OCI-LY7 (cell line): ENCODE data around the gene ZBED2.

ENCODE experiments used
- EZH2phosphoT487 ChIP-seq: fragments of 200-600 bp; sonication (generic); IDR thresholded peaks from 2 replicates; pipeline ENCODE4 v1.6.1; 2018; ENCODE audit warnings: low read depth, borderline replicate concordance, mild to moderate bottlenecking, mixed run types, antibody characterized with exemption, low read length, moderate library complexity, mixed read lengths
- TF ChIP-seq, protein P1 (sequence below): fragments of 200-600 bp; sonication (generic); conservative IDR thresholded peaks from 2 replicates; pipeline ENCODE4 v1.5.1; 2014; ENCODE audit warnings: mild to moderate bottlenecking, antibody characterized with exemption, low read length, moderate library complexity, mixed read lengths

DNA sequence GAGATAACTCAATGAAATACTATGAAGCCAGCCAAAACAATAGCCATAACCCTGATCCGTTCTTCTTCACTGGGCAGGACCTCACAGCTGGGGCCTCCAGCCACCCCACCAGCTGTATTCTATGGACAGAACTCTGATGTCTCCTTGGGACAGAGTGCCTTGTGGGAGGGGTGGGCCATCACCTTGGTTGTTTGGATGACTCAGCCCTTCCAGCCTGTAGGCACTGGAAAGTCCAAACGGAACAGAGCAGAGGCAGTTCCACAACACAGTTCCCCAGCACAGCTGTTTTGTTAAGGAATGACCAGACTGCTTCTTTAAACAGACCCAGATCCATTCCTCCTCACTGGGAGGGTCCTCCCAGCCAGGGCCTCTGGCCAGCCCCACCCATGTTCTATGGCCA, 31.9 kb upstream of the ZBED2 start:
- TF ChIP-seq, protein P1, sequence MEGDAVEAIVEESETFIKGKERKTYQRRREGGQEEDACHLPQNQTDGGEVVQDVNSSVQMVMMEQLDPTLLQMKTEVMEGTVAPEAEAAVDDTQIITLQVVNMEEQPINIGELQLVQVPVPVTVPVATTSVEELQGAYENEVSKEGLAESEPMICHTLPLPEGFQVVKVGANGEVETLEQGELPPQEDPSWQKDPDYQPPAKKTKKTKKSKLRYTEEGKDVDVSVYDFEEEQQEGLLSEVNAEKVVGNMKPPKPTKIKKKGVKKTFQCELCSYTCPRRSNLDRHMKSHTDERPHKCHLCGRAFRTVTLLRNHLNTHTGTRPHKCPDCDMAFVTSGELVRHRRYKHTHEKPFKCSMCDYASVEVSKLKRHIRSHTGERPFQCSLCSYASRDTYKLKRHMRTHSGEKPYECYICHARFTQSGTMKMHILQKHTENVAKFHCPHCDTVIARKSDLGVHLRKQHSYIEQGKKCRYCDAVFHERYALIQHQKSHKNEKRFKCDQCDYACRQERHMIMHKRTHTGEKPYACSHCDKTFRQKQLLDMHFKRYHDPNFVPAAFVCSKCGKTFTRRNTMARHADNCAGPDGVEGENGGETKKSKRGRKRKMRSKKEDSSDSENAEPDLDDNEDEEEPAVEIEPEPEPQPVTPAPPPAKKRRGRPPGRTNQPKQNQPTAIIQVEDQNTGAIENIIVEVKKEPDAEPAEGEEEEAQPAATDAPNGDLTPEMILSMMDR: no peak
- no peak for TF ChIP-seq EZH2phosphoT487
